GM18858 (cell line): ENCODE results near the gene HOXC13.

ENCODE experiments used
- ATAC-seq: cut with Tn5 transposase; IDR thresholded peaks from one replicate; pipeline ENCODE4 v1.9.1; 2021; ENCODE audit not compliant: unreplicated experiment

Gene HOXC13

GRCh38 chr12:53954694-53955035 lies 16.0 kb downstream of the HOXC13 start, which contains the start of gene HOXC12:
Gene HOXC12 (plus strand): TSS chr12:53954903. CDS start chr12:53954930, 27 bp downstream.
- ATAC-seq: no peak

GRCh38 chr12:53955036-53955775 lies 16.6 kb downstream of the HOXC13 start:
- no peak for ATAC-seq

GRCh38 chr12:53955776-53956250 lies 17.2 kb downstream of the HOXC13 start:
- ATAC-seq: no peak

- no peak for ATAC-seq
Measured at GRCh38 chr12:53956251-53956887, 17.7 kb downstream of the HOXC13 start.

- ATAC-seq: no peak
Measured at GRCh38 chr12:53956914-53957536, 18.4 kb downstream of the HOXC13 start.

- no peak for ATAC-seq
Measured at GRCh38 chr12:53958128-53958527, 19.5 kb downstream of the HOXC13 start.

GRCh38 chr12:53959314-53959713 lies 20.7 kb downstream of the HOXC13 start:
- ATAC-seq: no peak

GRCh38 chr12:53960187-53961024 lies 21.8 kb downstream of the HOXC13 start:
- ATAC-seq: no peak

- no peak for ATAC-seq
Measured at GRCh38 chr12:53961025-53961761, 22.6 kb downstream of the HOXC13 start.

GRCh38 chr12:53963005-53963404 lies 24.4 kb downstream of the HOXC13 start:
- no peak for ATAC-seq

- ATAC-seq: no peak
Measured at GRCh38 chr12:53963434-53964314, 25.0 kb downstream of the HOXC13 start.

GRCh38 chr12:53964315-53964713 lies 25.7 kb downstream of the HOXC13 start:
- ATAC-seq: no peak

GRCh38 chr12:53965281-53966084 lies 26.9 kb downstream of the HOXC13 start:
- no peak for ATAC-seq

GRCh38 chr12:53966085-53966384 lies 27.4 kb downstream of the HOXC13 start:
- ATAC-seq: no peak

GRCh38 chr12:53966385-53967133 lies 27.9 kb downstream of the HOXC13 start:
- ATAC-seq: no peak

- no peak for ATAC-seq
Measured at GRCh38 chr12:53967421-53967925, 28.8 kb downstream of the HOXC13 start.

GRCh38 chr12:53968214-53969127 lies 29.8 kb downstream of the HOXC13 start:
- ATAC-seq: no peak
